Omental fat pad (tissue), 4 donors: Measurements from ENCODE around the gene COPS7A. TPM values are rescaled to one million over a fixed set of nuclear protein-coding genes. Genes with fewer than 3 reads are reported as not detected.
"Not testable (repeated sequence)": the region's sequence is repeated elsewhere in the genome, so short reads cannot be mapped to it uniquely, and the experiment has no call there.

Experiments
- ATAC-seq: fragments of 150-250 bp; one replicate; pipeline ENCODE4 v1.9.1; 2016; ENCODE audit warnings: mild to moderate bottlenecking, moderate library complexity; ENCODE audit not compliant: low FRiP score
- DNase-seq: peaks from one replicate; pipeline ENCODE4 v3.0.0-alpha.2; 2019; ENCODE audit warnings: low spot score
- CTCF ChIP-seq, 3 donors: fragments of 450-650 bp; IDR thresholded peaks; one replicate each; pipeline ENCODE4 v1.5.1; 2016 to 2017; ENCODE audit warnings: antibody characterized with exemption in 3 of 3, mild to moderate bottlenecking in 3 of 3, moderate library complexity in 2 of 3
- total RNA-seq, 4 donors: library from RNA; depleted of rRNA; stranded (reverse); fragments of >200 nt; gene quantifications; one replicate each; pipeline ENCODE4 v1.1.0, GENCODE V29; 2016

Gene COPS7A
- total RNA-seq, 4 donors from 2014 or later, result 51.2 to 64.0 (median 62.7) TPM

GRCh38 chr12:6703631-6704030 lies 20.2 kb upstream of the COPS7A start:
- no peak for TF ChIP-seq CTCF (IDR thresholded peaks at IDR 0.05)

GRCh38 chr12:6708351-6708750 lies 15.5 kb upstream of the COPS7A start:
- DNase-seq, ATAC-seq: not testable (repeated sequence)

More at GRCh38 chr12:6703631-6704030, 20.2 kb upstream of the COPS7A start:
- no peak for ATAC-seq
- DNase-seq, result no peak

- no peak for ATAC-seq
- DNase-seq, result no peak
- TF ChIP-seq CTCF (IDR thresholded peaks at IDR 0.05), result no peak
Observed at GRCh38 chr12:6708960-6709394, 14.9 kb upstream of the COPS7A start.

GRCh38 chr12:6716031-6716873 lies 7.6 kb upstream of the COPS7A start:
- ATAC-seq, DNase-seq: not testable (repeated sequence)

GRCh38 chr12:6716874-6717437 lies 6.9 kb upstream of the COPS7A start:
- no peak for ATAC-seq
- DNase-seq, result no peak
- no peak for TF ChIP-seq CTCF (IDR thresholded peaks at IDR 0.05)

- DNase-seq, result no peak
- no peak for ATAC-seq
- TF ChIP-seq CTCF (IDR thresholded peaks at IDR 0.05), result no peak
Observed at GRCh38 chr12:6722863-6723262, 983 bp upstream of the COPS7A start.

- TF ChIP-seq CTCF (IDR thresholded peaks at IDR 0.05), result no peak
- DNase-seq (no peak), ATAC-seq (peak; percentile 14)
Observed at GRCh38 chr12:6724409-6724797, 557 bp downstream of the COPS7A start.

- DNase-seq (no peak), ATAC-seq (no peak)
Observed at GRCh38 chr12:6725350-6725749, 1.5 kb downstream of the COPS7A start.

More at GRCh38 chr12:6725350-6725749, 1.5 kb downstream of the COPS7A start:
- TF ChIP-seq CTCF (IDR thresholded peaks at IDR 0.05), result no peak
